Esophagus squamous epithelium (tissue), 5 donors: ENCODE data around the gene MGMT. TPM values are rescaled to one million over a fixed set of nuclear protein-coding genes. Genes with fewer than 3 reads are reported as not detected.
A peak's percentile ranks its signal among the peaks of the same experiment; 100 is the strongest.

Source experiments
- DNase-seq: peaks from one replicate; lab custom pipeline; 2025; lab: John Stamatoyannopoulos, UW
- H3K27ac ChIP-seq, 4 donors: fragments of 200-600 bp; sonication (generic); one replicate each; pipeline ENCODE4 v1.5.1; 2016 to 2019; ENCODE audit warnings: mild to moderate bottlenecking in 1 of 4
- H3K27me3 ChIP-seq, 4 donors: fragments of 200-600 bp; sonication (generic); 1 replicate in 3 of 4; 2 replicates in 1 of 4; pipeline versions ENCODE4 v1.5.1 to v1.6.0; 2017 to 2021; ENCODE audit warnings: antibody characterized with exemption in 1 of 4
- H3K36me3 ChIP-seq, 3 donors: fragments of 200-600 bp; sonication (generic); one replicate each; pipeline ENCODE4 v1.5.1; 2016 to 2019
- H3K4me1 ChIP-seq, 3 donors: fragments of 200-600 bp; sonication (generic); one replicate each; pipeline ENCODE4 v1.5.1; 2017 to 2019
- H3K4me3 ChIP-seq, 4 donors: fragments of 200-600 bp; sonication (generic); 1 replicate in 3 of 4; 2 replicates in 1 of 4; pipeline ENCODE4 v1.5.1; 2016 to 2019; ENCODE audit warnings: mild to moderate bottlenecking in 2 of 4, moderate library complexity in 1 of 4
- H3K9me3 ChIP-seq, 3 donors: fragments of 200-600 bp; sonication (generic); one replicate each; pipeline ENCODE4 v1.5.1; 2016 to 2019
- CTCF ChIP-seq, 6 experiments: fragments of 450-650 bp in 4 of 6; fragments of 200-600 bp in 2 of 6; sonication (generic) in 2 of 6; IDR thresholded peaks; one replicate each; pipeline ENCODE4 v1.5.1; 2016 to 2019; ENCODE audit warnings: antibody characterized with exemption in 6 of 6, mild to moderate bottlenecking in 4 of 6, moderate library complexity in 4 of 6
- POLR2A ChIP-seq, 4 donors: fragments of 450-650 bp; IDR thresholded peaks; one replicate each; pipeline ENCODE4 v1.6.1; 2017; ENCODE audit warnings: antibody characterized with exemption in 4 of 4, mild to moderate bottlenecking in 4 of 4, moderate library complexity in 3 of 4
- WGBS, 2 donors: methylation state at CpG; one replicate each; pipeline ENCODE4 v1.1.5; 2018; 5-methylcytosine and 5-hydroxymethylcytosine counted together
- intact Hi-C: fragments of 100-400 bp; cut with DNase I; formaldehyde crosslinking; loops from one replicate; pipeline ENCODE4 v1.15.0; 2022
- total RNA-seq, 4 donors: library from RNA; depleted of rRNA; stranded (reverse); fragments of >200 nt; gene quantifications; one replicate each; pipeline ENCODE4 v1.1.0, GENCODE V29; 2016
- donor health status: DM: yes; HTN: yes; CAD: no.

The MGMT gene
- total RNA-seq, 4 donors from 2014 or later = 15.6 to 28.8 (median 18.4) TPM

GRCh38 chr10:129755158-129755591 lies 288.1 kb downstream of the MGMT start:
- Histone ChIP-seq H3K4me3 (no peak overlapping the region), H3K27ac (no peak overlapping the region), H3K27me3 (no peaks in the 10 kb centered on the region), H3K9me3 (peaks cover 0 to 16% (median 8%) of the 10 kb centered on the region in 3 donors), H3K36me3 (peaks cover 0 to 12% (median 0%) of the 10 kb centered on the region in 3 donors), H3K4me1 (peaks cover 0 to 5% (median 4%) of the 10 kb centered on the region in 3 donors)
- no peak for DNase-seq
- no CpG with 5 or more reads among the region's 2 CpGs for WGBS, 2 donors
- TF ChIP-seq CTCF (IDR thresholded peaks at IDR 0.05) (no peak), POLR2A (IDR thresholded peaks at IDR 0.05) (no peak)
- intact Hi-C loops = no loop called here

DNA sequence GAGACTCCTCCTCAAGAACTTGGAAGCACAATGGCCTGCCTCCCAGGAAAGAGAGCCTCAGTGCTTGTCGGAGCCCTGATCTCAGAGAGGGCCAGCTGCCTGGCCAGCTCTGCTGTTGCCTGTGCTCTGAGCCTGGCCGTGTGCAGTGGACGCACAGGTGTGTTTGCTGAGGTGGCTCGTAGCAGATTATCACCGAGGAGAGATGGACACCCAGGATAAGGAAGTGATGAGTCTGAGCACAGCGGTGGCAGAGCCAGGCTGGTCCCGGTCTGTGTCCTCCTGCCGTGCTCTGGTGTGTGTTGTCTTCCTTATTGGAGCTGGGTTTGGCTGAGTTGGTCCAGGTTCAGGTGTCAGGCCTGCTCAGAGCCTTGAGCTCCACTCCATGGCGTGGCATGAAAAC lies 288.6 kb downstream of the MGMT start:
- WGBS, 2 donors = 90 to 100% methylated on average over 5 to 6 of the region's 9 CpGs
- Histone ChIP-seq H3K27ac (no peak overlapping the region), H3K36me3 (peaks cover 0 to 16% (median 0%) of the 10 kb centered on the region in 3 donors), H3K4me1 (peaks cover 0 to 5% (median 4%) of the 10 kb centered on the region in 3 donors), H3K27me3 (no peaks in the 10 kb centered on the region), H3K4me3 (no peak overlapping the region), H3K9me3 (peaks cover 0 to 12% (median 8%) of the 10 kb centered on the region in 3 donors)
- TF ChIP-seq CTCF (IDR thresholded peaks at IDR 0.05) (no peak), POLR2A (IDR thresholded peaks at IDR 0.05) (no peak)
- intact Hi-C loops = no loop called here
- no peak for DNase-seq

GRCh38 chr10:129756912-129757901 lies 290.2 kb downstream of the MGMT start:
- TF ChIP-seq CTCF (IDR thresholded peaks at IDR 0.05) (no peak), POLR2A (IDR thresholded peaks at IDR 0.05) (no peak)
- H3K9me3 ChIP-seq = peaks cover 0 to 7% (median 3%) of the 10 kb centered on the region in 3 donors
- intact Hi-C loops = no loop called here
- H3K27me3 ChIP-seq = no peaks in the 10 kb centered on the region
- peaks cover 0 to 5% (median 4%) of the 10 kb centered on the region in 3 donors for H3K4me1 ChIP-seq
- WGBS, 2 donors = 43 to 49% methylated on average over 21 of the region's 21 CpGs
- H3K36me3 ChIP-seq = peaks cover 0 to 32% (median 0%) of the 10 kb centered on the region in 3 donors
- DNase-seq = no peak
- H3K27ac ChIP-seq = peak overlapping the region in 3 of 4 donors; percentile 0 to 31 (median 27)
- peak overlapping the region in 2 of 4 donors; percentile 10 to 43 for H3K4me3 ChIP-seq

GRCh38 chr10:129758207-129759021 lies 291.4 kb downstream of the MGMT start:
- intact Hi-C loops = no loop called here
- peaks cover 0 to 36% (median 0%) of the 10 kb centered on the region in 3 donors for H3K36me3 ChIP-seq
- no peak overlapping the region for H3K4me3 ChIP-seq
- WGBS, 2 donors = 92 to 95% methylated on average over 8 to 19 of the region's 22 CpGs
- H3K27ac ChIP-seq = no peak overlapping the region
- no peak for DNase-seq
- peaks cover 0 to 5% (median 4%) of the 10 kb centered on the region in 3 donors for H3K4me1 ChIP-seq
- H3K27me3 ChIP-seq = no peaks in the 10 kb centered on the region
- TF ChIP-seq CTCF (IDR thresholded peaks at IDR 0.05) (no peak), POLR2A (IDR thresholded peaks at IDR 0.05) (no peak)
- H3K9me3 ChIP-seq = peaks cover 0 to 5% (median 0%) of the 10 kb centered on the region in 3 donors
